Stimulated activated naive B cell treated with anti-CD40 and anti-IgM and Interleukin-4, amounts not matched to agents 10 μg/mL and 1 μg/mL and 100 μg/mL, for 72 hours (primary cell): ENCODE data around the gene CCDC192.
"Not testable (repeated sequence)": the region's sequence is repeated elsewhere in the genome, so short reads cannot be mapped to it uniquely, and the experiment has no call there.

Experiments
- ATAC-seq, 2 donors: fragments of 150-1000 bp; cut with Tn5 transposase; replicated peaks; 2 replicates each; pipeline ENCODE4 v1.10.0; 2021; ENCODE audit warnings: moderate library complexity in 1 of 2
- DNase-seq: peaks from one replicate; pipeline ENCODE4 v3.0.0; 2021
- H3K27ac Mint-ChIP-seq: one replicate; pipeline ENCODE4 v1.8.0; 2022; ENCODE audit warnings: mild to moderate bottlenecking, mixed read lengths
- H3K27me3 Mint-ChIP-seq, 2 donors: one replicate each; pipeline ENCODE4 v1.8.0; 2022; ENCODE audit warnings: mixed read lengths in 2 of 2
- H3K36me3 Mint-ChIP-seq, 2 donors: one replicate each; pipeline ENCODE4 v1.8.0; 2022; ENCODE audit warnings: mixed read lengths in 2 of 2, mild to moderate bottlenecking in 1 of 2
- H3K4me1 Mint-ChIP-seq, 2 donors: one replicate each; pipeline ENCODE4 v1.8.0; 2022; ENCODE audit warnings: mixed read lengths in 2 of 2, mild to moderate bottlenecking in 1 of 2
- H3K4me3 Mint-ChIP-seq, 2 donors: one replicate each; pipeline ENCODE4 v1.8.0; 2022; ENCODE audit warnings: mild to moderate bottlenecking in 2 of 2, mixed read lengths in 2 of 2, moderate library complexity in 1 of 2
- H3K9me3 Mint-ChIP-seq, 2 donors: one replicate each; pipeline ENCODE4 v1.8.0; 2022; ENCODE audit warnings: mixed read lengths in 2 of 2, mild to moderate bottlenecking in 1 of 2

Gene CCDC192

DNA sequence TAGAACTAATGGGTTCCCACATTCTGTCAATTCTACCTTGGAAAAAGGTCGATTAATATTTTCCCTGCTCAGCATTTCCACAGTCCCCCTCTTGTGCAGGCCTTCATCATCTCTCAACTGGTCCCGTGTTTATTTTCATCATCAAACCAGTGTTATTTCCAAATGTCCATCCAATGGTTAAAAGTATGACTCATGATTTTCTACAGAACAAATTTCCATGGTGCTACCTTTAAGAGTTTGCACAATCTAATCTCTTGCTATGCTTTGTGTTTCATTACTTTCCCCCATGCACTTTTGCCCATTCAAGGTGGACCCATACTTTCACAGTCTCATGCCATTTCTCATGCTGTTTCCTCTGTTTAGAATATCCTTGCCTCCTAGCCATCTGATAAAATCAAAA is 143.7 kb downstream of the CCDC192 start:
- no peaks in the 10 kb centered on the region for H3K36me3 Mint-ChIP-seq

GRCh38 chr5:127847641-127848040 is 144.4 kb downstream of the CCDC192 start:
- DNase-seq, H3K9me3 Mint-ChIP-seq, ATAC-seq, H3K4me1 Mint-ChIP-seq, H3K27me3 Mint-ChIP-seq, H3K27ac Mint-ChIP-seq, H3K4me3 Mint-ChIP-seq, H3K36me3 Mint-ChIP-seq: not testable (repeated sequence)

More for the DNA sequence above, 143.7 kb downstream of the CCDC192 start:
- no peaks in the 10 kb centered on the region for H3K4me1 Mint-ChIP-seq
- H3K9me3 Mint-ChIP-seq, result no peaks in the 10 kb centered on the region
- ATAC-seq, result no peak
- DNase-seq, result no peak
- no peak overlapping the region for H3K4me3 Mint-ChIP-seq
- no peak overlapping the region for H3K27ac Mint-ChIP-seq
- no peaks in the 10 kb centered on the region for H3K27me3 Mint-ChIP-seq

GRCh38 chr5:127848098-127848497 is 144.9 kb downstream of the CCDC192 start:
- H3K36me3 Mint-ChIP-seq, result no peaks in the 10 kb centered on the region
- ATAC-seq (no peak), DNase-seq (no peak)
- no peaks in the 10 kb centered on the region for H3K9me3 Mint-ChIP-seq
- no peak overlapping the region for H3K4me3 Mint-ChIP-seq
- H3K27ac Mint-ChIP-seq, result no peak overlapping the region
- no peaks in the 10 kb centered on the region for H3K27me3 Mint-ChIP-seq
- H3K4me1 Mint-ChIP-seq, result no peaks in the 10 kb centered on the region

- DNase-seq (no peak), ATAC-seq (no peak)
- Mint-ChIP-seq H3K4me3 (no peak overlapping the region), H3K36me3 (no peaks in the 10 kb centered on the region), H3K4me1 (no peaks in the 10 kb centered on the region), H3K27me3 (peaks cover 0 to 6% of the 10 kb centered on the region in 2 donors), H3K27ac (no peak overlapping the region), H3K9me3 (no peaks in the 10 kb centered on the region)
Observed at GRCh38 chr5:127849408-127849807, 146.2 kb downstream of the CCDC192 start.

DNA sequence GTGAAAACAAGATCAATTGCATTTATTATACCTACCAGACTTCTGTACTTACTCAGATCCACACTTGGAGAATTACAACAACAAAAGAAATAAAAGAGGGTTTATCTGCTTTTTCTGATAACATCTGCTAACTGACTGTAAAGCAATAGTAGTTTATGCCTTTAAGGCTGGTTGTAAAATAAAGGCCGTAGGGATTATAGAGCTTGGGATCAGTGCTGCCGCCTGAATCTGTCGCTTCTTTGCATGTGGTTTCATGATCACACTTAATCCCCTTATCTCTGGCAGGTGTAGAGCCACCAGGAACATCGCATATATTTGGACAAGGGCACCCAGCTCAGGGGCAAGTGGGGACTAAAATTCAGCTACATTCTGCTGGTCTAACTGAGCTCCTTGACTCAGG is 146.7 kb downstream of the CCDC192 start:
- no peak overlapping the region for H3K4me3 Mint-ChIP-seq
- no peak for DNase-seq

DNA sequence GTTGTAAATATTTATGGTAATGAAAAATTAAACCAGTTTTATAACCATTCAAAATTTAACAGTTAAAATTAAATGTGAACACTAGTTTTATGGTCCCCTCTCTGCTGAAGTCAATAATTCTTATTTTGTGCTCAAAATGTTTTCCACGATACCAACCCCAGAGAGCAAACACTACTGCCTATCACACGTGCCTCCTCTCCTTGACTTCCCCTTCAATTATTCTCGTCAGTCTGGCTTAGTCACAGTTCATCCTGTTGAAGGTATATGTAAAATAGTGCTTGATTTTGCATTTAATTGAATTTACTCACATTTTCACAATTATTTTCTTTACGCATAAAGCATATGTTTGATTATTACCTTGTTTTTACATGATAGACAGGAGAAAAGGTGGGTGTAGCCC is 148.8 kb downstream of the CCDC192 start:
- ATAC-seq (no peak), DNase-seq (no peak)
- H3K27ac Mint-ChIP-seq, result no peak overlapping the region
- peaks cover 0 to 6% of the 10 kb centered on the region in 2 donors for H3K27me3 Mint-ChIP-seq
- H3K4me1 Mint-ChIP-seq, result no peaks in the 10 kb centered on the region
- H3K9me3 Mint-ChIP-seq, result peaks cover 3 to 4% of the 10 kb centered on the region in 2 donors
- no peak overlapping the region for H3K4me3 Mint-ChIP-seq
- H3K36me3 Mint-ChIP-seq, result no peaks in the 10 kb centered on the region

More for the DNA sequence above, 146.7 kb downstream of the CCDC192 start:
- Mint-ChIP-seq H3K36me3 (no peaks in the 10 kb centered on the region), H3K4me1 (no peaks in the 10 kb centered on the region), H3K27me3 (peaks cover 0 to 6% of the 10 kb centered on the region in 2 donors), H3K9me3 (no peaks in the 10 kb centered on the region), H3K27ac (no peak overlapping the region)
- no peak for ATAC-seq

GRCh38 chr5:127854520-127854919 is 151.3 kb downstream of the CCDC192 start:
- DNase-seq (no peak), ATAC-seq (no peak)
- Mint-ChIP-seq H3K36me3 (no peaks in the 10 kb centered on the region), H3K9me3 (peaks cover 3 to 5% of the 10 kb centered on the region in 2 donors), H3K4me3 (no peak overlapping the region), H3K27ac (no peak overlapping the region), H3K27me3 (peaks cover 3 to 8% of the 10 kb centered on the region in 2 donors), H3K4me1 (no peaks in the 10 kb centered on the region)

- Mint-ChIP-seq H3K9me3 (peaks cover 8 to 9% of the 10 kb centered on the region in 2 donors), H3K36me3 (no peaks in the 10 kb centered on the region), H3K4me1 (no peaks in the 10 kb centered on the region), H3K27ac (no peak overlapping the region), H3K4me3 (no peak overlapping the region), H3K27me3 (peaks cover 6 to 12% of the 10 kb centered on the region in 2 donors)
- DNase-seq (no peak), ATAC-seq (no peak)
Observed at GRCh38 chr5:127856292-127856691, 153.1 kb downstream of the CCDC192 start.

DNA sequence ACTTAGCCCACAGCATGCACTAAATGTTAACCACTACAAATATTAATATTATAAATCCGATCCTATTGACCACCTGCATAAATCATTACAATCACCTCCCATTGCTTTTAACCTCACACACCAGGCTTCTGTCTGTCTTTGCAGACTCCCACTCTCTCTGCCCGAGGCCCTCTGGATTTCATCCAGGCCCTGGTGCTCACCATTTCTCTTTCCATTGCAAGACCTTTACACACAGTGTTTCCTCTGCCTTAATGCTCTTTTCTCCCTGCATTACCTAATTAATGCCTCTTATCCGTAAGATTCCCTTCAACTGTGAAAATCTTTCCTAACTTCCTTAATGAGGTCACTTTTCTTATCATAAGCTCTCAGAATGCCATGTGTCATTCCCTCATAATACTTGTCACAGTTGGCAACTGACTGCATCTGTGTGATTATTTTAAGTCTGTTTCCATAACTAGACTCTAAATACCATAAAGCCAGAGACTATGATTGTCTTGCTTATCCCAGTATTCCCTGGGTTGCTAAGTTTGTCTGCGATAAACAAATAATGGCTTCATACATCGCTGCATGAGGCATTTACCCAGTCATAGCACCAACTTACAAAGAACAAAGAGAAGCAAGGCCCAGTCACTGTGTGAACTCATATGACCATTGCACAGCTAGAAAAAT is 155.1 kb downstream of the CCDC192 start:
- Mint-ChIP-seq H3K9me3 (peaks cover 8 to 9% of the 10 kb centered on the region in 2 donors), H3K4me1 (no peaks in the 10 kb centered on the region), H3K27me3 (peaks cover 6 to 12% of the 10 kb centered on the region in 2 donors), H3K36me3 (no peaks in the 10 kb centered on the region), H3K4me3 (no peak overlapping the region), H3K27ac (no peak overlapping the region)
- ATAC-seq (no peak), DNase-seq (no peak)

DNA sequence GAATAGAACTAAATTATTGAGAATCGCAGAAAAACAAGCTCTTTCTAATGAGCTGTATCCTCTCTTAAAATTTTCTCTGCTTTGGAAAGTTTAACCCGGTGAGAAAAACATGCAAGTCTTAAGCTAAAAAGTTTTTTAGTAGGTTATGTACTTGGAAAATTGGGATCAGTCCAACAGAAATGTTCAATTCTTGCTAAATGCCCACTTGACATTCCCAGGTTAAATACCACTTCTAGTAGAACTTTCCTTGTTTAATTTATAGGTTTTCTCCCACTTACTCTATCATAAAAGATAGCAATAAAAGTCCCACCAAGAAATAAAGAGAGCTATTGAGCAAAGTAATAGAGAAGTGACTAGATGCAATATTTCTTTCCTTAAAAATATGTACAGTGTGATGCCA is 157.1 kb downstream of the CCDC192 start:
- no peak for ATAC-seq
- Mint-ChIP-seq H3K4me3 (no peak overlapping the region), H3K27ac (no peak overlapping the region), H3K4me1 (no peaks in the 10 kb centered on the region), H3K36me3 (no peaks in the 10 kb centered on the region), H3K27me3 (peaks cover 6% of the 10 kb centered on the region in 2 donors), H3K9me3 (peaks cover 7% of the 10 kb centered on the region in 2 donors)
- no peak for DNase-seq

DNA sequence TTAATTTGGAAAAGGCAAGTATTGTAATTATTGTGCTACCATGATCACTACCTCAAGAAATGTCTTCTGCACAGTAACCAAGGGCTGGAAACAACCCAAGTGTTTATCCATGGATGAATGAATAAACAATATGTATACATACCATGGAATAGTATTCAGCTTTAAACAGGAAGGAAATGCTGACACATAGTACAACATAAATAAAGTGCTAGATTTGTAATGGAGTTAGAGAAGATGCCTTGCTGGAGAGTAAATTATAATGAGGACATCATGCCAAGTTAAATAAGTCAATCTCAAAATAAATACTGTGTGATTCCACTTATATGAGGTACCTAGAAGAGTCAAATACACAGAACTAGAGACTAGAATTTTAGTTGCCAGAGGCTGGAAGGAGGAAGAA is 160.0 kb downstream of the CCDC192 start:
- H3K36me3 Mint-ChIP-seq, result no peaks in the 10 kb centered on the region
- no peak for ATAC-seq
- peaks cover 6% of the 10 kb centered on the region in 2 donors for H3K27me3 Mint-ChIP-seq
- H3K27ac Mint-ChIP-seq, result no peak overlapping the region
- H3K9me3 Mint-ChIP-seq, result peaks cover 5% of the 10 kb centered on the region in 2 donors
- peaks cover 0 to 6% of the 10 kb centered on the region in 2 donors for H3K4me1 Mint-ChIP-seq
- H3K4me3 Mint-ChIP-seq, result no peak overlapping the region
- DNase-seq, result no peak

- Mint-ChIP-seq H3K27me3 (peaks cover 6% of the 10 kb centered on the region in 2 donors), H3K4me1 (peaks cover 0 to 6% of the 10 kb centered on the region in 2 donors), H3K4me3 (no peak overlapping the region), H3K9me3 (peaks cover 5% of the 10 kb centered on the region in 2 donors), H3K27ac (no peak overlapping the region), H3K36me3 (no peaks in the 10 kb centered on the region)
- DNase-seq (no peak), ATAC-seq (no peak)
Observed at GRCh38 chr5:127863610-127864395, 160.6 kb downstream of the CCDC192 start.

- Mint-ChIP-seq H3K36me3 (no peaks in the 10 kb centered on the region), H3K4me3 (no peak overlapping the region), H3K9me3 (peaks cover 4% of the 10 kb centered on the region in 2 donors), H3K4me1 (peaks cover 0 to 6% of the 10 kb centered on the region in 2 donors), H3K27ac (no peak overlapping the region), H3K27me3 (peaks cover 4 to 5% of the 10 kb centered on the region in 2 donors)
- DNase-seq (no peak), ATAC-seq (no peak)
Observed at GRCh38 chr5:127864511-127864910, 161.3 kb downstream of the CCDC192 start.

GRCh38 chr5:127865273-127865672 is 162.1 kb downstream of the CCDC192 start:
- no peak for DNase-seq
- no peaks in the 10 kb centered on the region for H3K36me3 Mint-ChIP-seq
- H3K4me3 Mint-ChIP-seq, result no peak overlapping the region
- no peaks in the 10 kb centered on the region for H3K27me3 Mint-ChIP-seq
- H3K4me1 Mint-ChIP-seq, result peaks cover 0 to 6% of the 10 kb centered on the region in 2 donors
- no peak overlapping the region for H3K27ac Mint-ChIP-seq
- no peaks in the 10 kb centered on the region for H3K9me3 Mint-ChIP-seq
- peak in 1 of 2 donors; percentile 39 for ATAC-seq
